Measurements from ENCODE around the gene OSTN. TPM values are rescaled to one million over a fixed set of nuclear protein-coding genes. Genes with fewer than 3 reads are reported as not detected.

OSTN gene
- polyA plus RNA-seq, 1 experiment, result not detected

DNA sequence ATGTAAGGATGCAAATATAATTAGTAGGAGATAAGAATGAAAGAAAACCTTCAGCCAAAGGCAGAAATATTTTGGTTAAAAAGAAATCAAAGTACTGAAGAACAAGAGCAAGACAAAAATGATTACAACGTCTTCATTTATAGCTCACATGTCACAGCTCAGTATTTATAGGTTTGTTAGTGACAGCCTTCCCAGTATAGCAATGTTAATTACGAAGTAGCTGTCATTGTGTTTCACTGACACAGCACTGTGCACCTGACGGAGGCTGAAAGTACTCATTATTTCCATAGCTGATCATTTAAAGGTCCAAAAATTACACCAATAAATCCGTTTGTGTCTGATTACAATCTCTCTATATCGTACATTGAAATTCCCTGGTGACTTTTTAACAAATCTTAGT is 561 bp upstream of the OSTN start:
- no peak for DNase-seq (ENCODE audit: low read depth, low spot score)
- TF ChIP-seq, protein P1, sequence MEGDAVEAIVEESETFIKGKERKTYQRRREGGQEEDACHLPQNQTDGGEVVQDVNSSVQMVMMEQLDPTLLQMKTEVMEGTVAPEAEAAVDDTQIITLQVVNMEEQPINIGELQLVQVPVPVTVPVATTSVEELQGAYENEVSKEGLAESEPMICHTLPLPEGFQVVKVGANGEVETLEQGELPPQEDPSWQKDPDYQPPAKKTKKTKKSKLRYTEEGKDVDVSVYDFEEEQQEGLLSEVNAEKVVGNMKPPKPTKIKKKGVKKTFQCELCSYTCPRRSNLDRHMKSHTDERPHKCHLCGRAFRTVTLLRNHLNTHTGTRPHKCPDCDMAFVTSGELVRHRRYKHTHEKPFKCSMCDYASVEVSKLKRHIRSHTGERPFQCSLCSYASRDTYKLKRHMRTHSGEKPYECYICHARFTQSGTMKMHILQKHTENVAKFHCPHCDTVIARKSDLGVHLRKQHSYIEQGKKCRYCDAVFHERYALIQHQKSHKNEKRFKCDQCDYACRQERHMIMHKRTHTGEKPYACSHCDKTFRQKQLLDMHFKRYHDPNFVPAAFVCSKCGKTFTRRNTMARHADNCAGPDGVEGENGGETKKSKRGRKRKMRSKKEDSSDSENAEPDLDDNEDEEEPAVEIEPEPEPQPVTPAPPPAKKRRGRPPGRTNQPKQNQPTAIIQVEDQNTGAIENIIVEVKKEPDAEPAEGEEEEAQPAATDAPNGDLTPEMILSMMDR (IDR thresholded peaks at IDR 0.05; ENCODE audit: low read depth, low read length), result no peak
- CTCF ChIA-PET, result no interaction called here
- Histone ChIP-seq H3K27ac (ENCODE audit: low read depth, low read length) (no peak overlapping the region), H3K9me3 (ENCODE audit: control insufficient read depth, insufficient read depth, low read length) (no peaks in the 10 kb centered on the region), H3K4me3 (ENCODE audit: low read depth, low read length) (no peak overlapping the region), H3K27me3 (ENCODE audit: control insufficient read depth, insufficient read depth, low read length) (no peaks in the 10 kb centered on the region)
- POLR2A ChIA-PET, result no interaction called here

- H3K9me3 ChIP-seq (ENCODE audit: control insufficient read depth, insufficient read depth, low read length), result no peaks in the 10 kb centered on the region
- POLR2A ChIA-PET, result no interaction called here
- H3K27ac ChIP-seq (ENCODE audit: low read depth, low read length), result no peak overlapping the region
- DNase-seq (ENCODE audit: low read depth, low spot score), result no peak
- H3K27me3 ChIP-seq (ENCODE audit: control insufficient read depth, insufficient read depth, low read length), result no peaks in the 10 kb centered on the region
- TF ChIP-seq, protein P1 (IDR thresholded peaks at IDR 0.05; ENCODE audit: low read depth, low read length), result no peak
- H3K4me3 ChIP-seq (ENCODE audit: low read depth, low read length), result no peak overlapping the region
- CTCF ChIA-PET, result interaction anchor here (1.1 kb wide), 1 partner anchor 1234 kb away, joined by 3 read pairs; no protein-coding TSS in a partner anchor
These were observed 11.0 kb downstream of the OSTN start for GRCh38 chr3:191210032-191210431.

- no peaks in the 10 kb centered on the region for H3K27me3 ChIP-seq (ENCODE audit: control insufficient read depth, insufficient read depth, low read length)
- 0 out of 2 replicates have a peak, but pooled peaks cover 3% of the 10 kb centered on the region for H3K9me3 ChIP-seq (ENCODE audit: control insufficient read depth, insufficient read depth, low read length)
- TF ChIP-seq, protein P1 (IDR thresholded peaks at IDR 0.05; ENCODE audit: low read depth, low read length), result no peak
- ChIA-PET CTCF (no interaction called here), POLR2A (no interaction called here)
- DNase-seq (ENCODE audit: low read depth, low spot score), result no peak
- no peak overlapping the region for H3K27ac ChIP-seq (ENCODE audit: low read depth, low read length)
- H3K4me3 ChIP-seq (ENCODE audit: low read depth, low read length), result no peak overlapping the region
These were observed 17.5 kb downstream of the OSTN start for GRCh38 chr3:191216510-191216909.

DNA sequence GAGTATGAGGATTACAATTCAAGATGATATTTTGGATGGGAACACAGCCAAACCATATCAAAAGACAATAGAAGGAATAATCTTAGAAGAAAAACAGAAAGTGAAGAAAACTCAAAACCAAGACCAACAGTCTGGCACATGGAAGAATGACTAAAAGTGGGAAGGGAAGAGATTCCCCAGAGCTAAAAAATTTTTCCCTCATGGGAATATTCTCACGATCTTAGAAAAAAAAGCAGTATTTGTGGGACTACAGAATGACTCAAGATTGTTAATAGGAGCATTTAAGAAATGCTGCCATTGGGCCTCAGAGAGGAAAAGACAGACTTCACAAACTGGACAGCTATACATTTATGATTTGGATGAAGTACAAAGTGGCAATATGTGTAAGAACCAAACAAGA is 18.3 kb downstream of the OSTN start:
- ChIA-PET CTCF (no interaction called here), POLR2A (no interaction called here)
- no peak overlapping the region for H3K27ac ChIP-seq (ENCODE audit: low read depth, low read length)
- TF ChIP-seq, protein P1 (IDR thresholded peaks at IDR 0.05; ENCODE audit: low read depth, low read length), result no peak
- 0 out of 2 replicates have a peak, but pooled peaks cover 3% of the 10 kb centered on the region for H3K9me3 ChIP-seq (ENCODE audit: control insufficient read depth, insufficient read depth, low read length)
- no peak for DNase-seq (ENCODE audit: low read depth, low spot score)
- H3K27me3 ChIP-seq (ENCODE audit: control insufficient read depth, insufficient read depth, low read length), result no peaks in the 10 kb centered on the region
- no peak overlapping the region for H3K4me3 ChIP-seq (ENCODE audit: low read depth, low read length)

DNA sequence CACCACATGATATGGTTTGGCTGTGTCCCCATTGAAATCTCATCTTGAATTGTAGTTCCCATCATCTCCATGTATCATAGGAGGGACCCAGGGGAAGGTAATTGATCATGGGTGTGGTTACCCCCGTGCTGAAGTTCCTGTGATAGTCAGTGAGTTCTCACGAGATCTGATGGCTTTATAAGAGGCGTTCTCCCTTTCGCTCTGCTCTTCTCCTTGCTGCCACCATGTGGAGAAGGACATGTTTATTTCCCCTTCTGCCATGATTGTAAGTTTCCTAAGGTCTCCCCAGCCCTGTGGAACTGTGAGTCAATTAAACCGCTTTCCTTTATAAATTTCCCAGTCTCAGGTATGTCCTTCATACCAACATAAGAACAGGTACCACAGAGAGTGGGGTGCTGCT is 21.9 kb downstream of the OSTN start:
- no peak for DNase-seq (ENCODE audit: low read depth, low spot score)
- H3K9me3 ChIP-seq (ENCODE audit: control insufficient read depth, insufficient read depth, low read length), result no peaks in the 10 kb centered on the region
- H3K27ac ChIP-seq (ENCODE audit: low read depth, low read length), result no peak overlapping the region
- H3K4me3 ChIP-seq (ENCODE audit: low read depth, low read length), result no peak overlapping the region
- ChIA-PET POLR2A (no interaction called here), CTCF (no interaction called here)
- H3K27me3 ChIP-seq (ENCODE audit: control insufficient read depth, insufficient read depth, low read length), result no peaks in the 10 kb centered on the region
- TF ChIP-seq, protein P1 (IDR thresholded peaks at IDR 0.05; ENCODE audit: low read depth, low read length), result no peak

All from AG04450 (cell line).